Measurements from ENCODE around the gene CRISPLD2.

The CRISPLD2 gene

GRCh38 chr16:84926462-84926861, 106.7 kb downstream of the CRISPLD2 start:
- in situ Hi-C loops (cut with HindIII; ENCODE audit: low sequenced_read_pairs): loop anchor here (5.0 to 25.0 kb wide), 5 partner anchors 39 to 164 kb away; partner anchors contain the start of gene ZDHHC7

- in situ Hi-C loops (cut with HindIII; ENCODE audit: low sequenced_read_pairs): loop anchor here (5.0 to 25.0 kb wide), 5 partner anchors 41 to 166 kb away; partner anchors contain the start of gene ZDHHC7
Measured at GRCh38 chr16:84927621-84928591, 108.1 kb downstream of the CRISPLD2 start.

GRCh38 chr16:84928679-84929420, 109.1 kb downstream of the CRISPLD2 start:
- in situ Hi-C loops (cut with HindIII; ENCODE audit: low sequenced_read_pairs): loop anchor here (5.0 to 25.0 kb wide), 5 partner anchors 42 to 167 kb away; partner anchors contain the start of gene ZDHHC7

- in situ Hi-C loops (cut with HindIII; ENCODE audit: low sequenced_read_pairs): loop anchor here (5.0 to 25.0 kb wide), 5 partner anchors 42 to 167 kb away; partner anchors contain the start of gene ZDHHC7
Measured at GRCh38 chr16:84929421-84930297, 109.9 kb downstream of the CRISPLD2 start.

- in situ Hi-C loops (cut with HindIII; ENCODE audit: low sequenced_read_pairs): loop anchor here (25.0 kb wide), 1 partner anchor 168 kb away; no protein-coding TSS in a partner anchor
Measured at GRCh38 chr16:84930298-84931106, 110.7 kb downstream of the CRISPLD2 start.

- in situ Hi-C loops (cut with HindIII; ENCODE audit: low sequenced_read_pairs): loop anchor here (25.0 kb wide), 1 partner anchor 169 kb away; no protein-coding TSS in a partner anchor
Measured at GRCh38 chr16:84931107-84931494, 111.3 kb downstream of the CRISPLD2 start.

- in situ Hi-C loops (cut with HindIII; ENCODE audit: low sequenced_read_pairs): loop anchor here (25.0 kb wide), 1 partner anchor 169 kb away; no protein-coding TSS in a partner anchor
Measured at GRCh38 chr16:84931506-84931905, 111.7 kb downstream of the CRISPLD2 start.

GRCh38 chr16:84932681-84933080, 112.9 kb downstream of the CRISPLD2 start:
- in situ Hi-C loops (cut with HindIII; ENCODE audit: low sequenced_read_pairs): loop anchor here (25.0 kb wide), 1 partner anchor 170 kb away; no protein-coding TSS in a partner anchor

- in situ Hi-C loops (cut with HindIII; ENCODE audit: low sequenced_read_pairs): loop anchor here (25.0 kb wide), 1 partner anchor 172 kb away; no protein-coding TSS in a partner anchor
Measured at GRCh38 chr16:84933774-84934631, 114.2 kb downstream of the CRISPLD2 start.

GRCh38 chr16:84937196-84938005, 117.6 kb downstream of the CRISPLD2 start:
- in situ Hi-C loops (cut with HindIII; ENCODE audit: low sequenced_read_pairs): loop anchor here (25.0 kb wide), 1 partner anchor 175 kb away; no protein-coding TSS in a partner anchor

GRCh38 chr16:84938616-84939015, 118.8 kb downstream of the CRISPLD2 start:
- in situ Hi-C loops (cut with HindIII; ENCODE audit: low sequenced_read_pairs): loop anchor here (25.0 kb wide), 1 partner anchor 176 kb away; no protein-coding TSS in a partner anchor

GRCh38 chr16:84940670-84941551, 121.1 kb downstream of the CRISPLD2 start:
- in situ Hi-C loops (cut with HindIII; ENCODE audit: low sequenced_read_pairs): loop anchor here (25.0 kb wide), 1 partner anchor 179 kb away; no protein-coding TSS in a partner anchor

GRCh38 chr16:84941921-84942320, 122.1 kb downstream of the CRISPLD2 start:
- in situ Hi-C loops (cut with HindIII; ENCODE audit: low sequenced_read_pairs): loop anchor here (25.0 kb wide), 1 partner anchor 180 kb away; no protein-coding TSS in a partner anchor

GRCh38 chr16:84942786-84943185, 123.0 kb downstream of the CRISPLD2 start:
- in situ Hi-C loops (cut with HindIII; ENCODE audit: low sequenced_read_pairs): loop anchor here (25.0 kb wide), 1 partner anchor 180 kb away; no protein-coding TSS in a partner anchor

- in situ Hi-C loops (cut with HindIII; ENCODE audit: low sequenced_read_pairs): loop anchor here (25.0 kb wide), 1 partner anchor 181 kb away; no protein-coding TSS in a partner anchor
Measured at GRCh38 chr16:84943620-84944019, 123.8 kb downstream of the CRISPLD2 start.

- in situ Hi-C loops (cut with HindIII; ENCODE audit: low sequenced_read_pairs): loop anchor here (25.0 kb wide), 1 partner anchor 185 kb away; no protein-coding TSS in a partner anchor
Measured at GRCh38 chr16:84947022-84947421, 127.2 kb downstream of the CRISPLD2 start.
